Fibroblast of lung (primary cell): ENCODE measurements around the gene AKR7A3. TPM values are rescaled to one million over a fixed set of nuclear protein-coding genes. Genes with fewer than 3 reads are reported as not detected.

Experiments
- DNase-seq, 2 donors: peaks; one replicate each; pipeline versions ENCODE4 v3.0.0 to v3.0.0-alpha.2; 2010; ENCODE audit warnings: low read depth in 2 of 2
- H2AFZ ChIP-seq: 2 replicates; pipeline ENCODE4 v1.5.1; 2012; ENCODE audit warnings: low read length, control low read depth, inconsistent platforms
- H3K27ac ChIP-seq: 2 replicates; pipeline ENCODE4 v1.5.1; 2011; ENCODE audit warnings: low read length, control low read depth; ENCODE audit not compliant: insufficient read depth
- H3K27me3 ChIP-seq: 2 replicates; pipeline ENCODE4 v1.5.1; 2011; ENCODE audit warnings: mild to moderate bottlenecking, low read length; ENCODE audit not compliant: control insufficient read depth, insufficient read depth
- H3K36me3 ChIP-seq: 2 replicates; pipeline ENCODE4 v1.5.1; 2011; ENCODE audit warnings: low read length; ENCODE audit not compliant: control insufficient read depth, insufficient read depth
- H3K4me1 ChIP-seq: 2 replicates; pipeline ENCODE4 v1.5.1; 2011; ENCODE audit warnings: low read length; ENCODE audit not compliant: control insufficient read depth, insufficient read depth; ENCODE audit errors: extremely low read depth
- H3K4me2 ChIP-seq: 2 replicates; pipeline ENCODE4 v1.5.1; 2011; ENCODE audit warnings: low read length, control low read depth; ENCODE audit not compliant: insufficient read depth; ENCODE audit errors: extremely low read depth
- H3K4me3 ChIP-seq, 4 experiments: fragments of 200-600 bp in 1 of 4; sonication (generic) in 1 of 4; replicated peaks in 1 of 4; 2 replicates each; pipeline ENCODE4 v1.5.1; 2011 to 2016; ENCODE audit warnings: low read length in 4 of 4, low read depth in 3 of 4, mild to moderate bottlenecking in 3 of 4, control low read depth in 2 of 4, inconsistent platforms in 1 of 4, mixed read lengths in 1 of 4; ENCODE audit not compliant: insufficient read depth in 1 of 4; ENCODE audit errors: control extremely low read depth in 1 of 4
- H3K79me2 ChIP-seq: 2 replicates; pipeline ENCODE4 v1.5.1; 2012; ENCODE audit warnings: mild to moderate bottlenecking, low read length, inconsistent platforms; ENCODE audit not compliant: control insufficient read depth, insufficient read depth
- H3K9ac ChIP-seq: 2 replicates; pipeline ENCODE4 v1.5.1; 2011; ENCODE audit warnings: mild to moderate bottlenecking, low read length, control low read depth; ENCODE audit not compliant: insufficient read depth
- H3K9me3 ChIP-seq: 2 replicates; pipeline ENCODE4 v1.5.1; 2012; ENCODE audit warnings: low read depth, low read length; ENCODE audit not compliant: control insufficient read depth, insufficient read depth
- H4K20me1 ChIP-seq: 2 replicates; pipeline ENCODE4 v1.5.1; 2011; ENCODE audit warnings: low read length; ENCODE audit not compliant: control insufficient read depth, insufficient read depth; ENCODE audit errors: extremely low read depth
- CTCF ChIP-seq, 2 donors: IDR thresholded peaks in 1 of 2; conservative IDR thresholded peaks in 1 of 2; 1 replicate in 1 of 2; 2 replicates in 1 of 2; pipeline ENCODE4 v1.5.1; 2011 to 2012; ENCODE audit warnings: low read length in 2 of 2, control low read depth in 1 of 2, inconsistent platforms in 1 of 2, low read depth in 1 of 2, mild to moderate bottlenecking in 1 of 2
- EZH2 ChIP-seq: IDR thresholded peaks from 2 replicates; pipeline ENCODE4 v1.5.1; 2012; ENCODE audit warnings: low read length, control low read depth, mild to moderate bottlenecking; ENCODE audit errors: missing control alignments
- polyA plus RNA-seq, 2 donors: library from polyadenylated mRNA; depleted of rRNA in 1 of 2; stranded (reverse) in 1 of 2; unstranded in 1 of 2; fragments of >200 nt; gene quantifications; 2 replicates each; pipeline ENCODE4 v1.2.1, GENCODE V29; 2011 to 2012; ENCODE audit warnings: missing spikeins in 1 of 2
- total RNA-seq: library from RNA; depleted of rRNA; stranded (reverse); fragments of >200 nt; gene quantifications from 2 replicates; pipeline ENCODE4 v1.2.1, GENCODE V29; 2014

The AKR7A3 gene
- total and polyA plus RNA-seq, 2 donors (not counting 1 experiment from before 2014, with no cell fraction given), result 0.12 to 0.33 TPM

GRCh38 chr1:19336543-19336942 is 48.0 kb upstream of the AKR7A3 start:
- H4K20me1 ChIP-seq, result no peaks in the 10 kb centered on the region
- peak in 1 of 2 donors; percentile 55 for DNase-seq
- H3K27me3 ChIP-seq, result no peaks in the 10 kb centered on the region
- H3K4me2 ChIP-seq, result no peak overlapping the region
- no peak overlapping the region for H3K4me3 ChIP-seq
- TF ChIP-seq CTCF (conservative IDR thresholded peaks at IDR 0.05 in 1 of 2, IDR thresholded peaks at IDR 0.05 in 1 of 2; ENCODE audit: low read depth in 1 of 2, low read length in 2 of 2), result no peak
- no peak for TF ChIP-seq EZH2
- H3K4me1 ChIP-seq, result peaks cover under 1% of the 10 kb centered on the region
- no peaks in the 10 kb centered on the region for H3K79me2 ChIP-seq
- H3K9ac ChIP-seq, result no peak overlapping the region
- peaks cover 13% of the 10 kb centered on the region for H3K36me3 ChIP-seq
- no peaks in the 10 kb centered on the region for H3K9me3 ChIP-seq
- H3K27ac ChIP-seq, result no peak overlapping the region
- no peak overlapping the region for H2AFZ ChIP-seq

DNA sequence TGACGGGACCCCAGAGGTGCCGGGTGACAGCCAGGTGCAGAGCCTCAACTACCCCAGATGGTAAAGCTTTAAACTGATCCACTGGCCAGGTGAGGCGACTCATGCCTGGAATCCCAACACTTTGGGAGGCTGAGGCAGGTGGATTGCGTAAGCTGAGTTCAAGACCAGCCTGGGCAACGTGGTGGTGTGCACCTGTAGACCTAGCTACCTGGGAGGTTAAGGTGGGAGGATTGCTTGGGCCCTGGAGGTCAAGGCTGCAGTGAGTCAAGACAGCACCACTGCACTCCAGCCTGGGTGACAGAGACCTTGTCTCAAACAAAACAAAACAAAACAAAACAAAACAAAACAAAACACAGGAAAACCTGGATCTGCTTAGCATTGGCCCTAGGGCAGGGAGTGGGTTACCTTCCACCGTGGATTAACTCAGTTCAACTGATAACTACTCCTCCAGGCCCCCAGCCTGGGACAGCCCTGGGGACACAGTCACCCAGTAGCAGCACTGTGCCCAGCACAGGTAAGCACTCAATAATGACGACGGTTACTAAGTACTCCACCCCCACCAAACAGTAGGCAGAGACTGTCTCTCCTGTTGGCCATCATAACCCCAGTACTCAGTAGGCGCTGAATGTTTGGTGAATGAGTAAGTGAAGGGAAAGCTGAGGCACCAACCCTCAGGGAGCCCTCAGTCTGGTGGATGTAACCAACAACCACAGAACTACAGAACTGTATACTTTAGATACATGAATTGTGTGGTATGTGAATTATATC is 45.2 kb upstream of the AKR7A3 start:
- H3K4me1 ChIP-seq, result no peaks in the 10 kb centered on the region
- TF ChIP-seq EZH2 (no peak), CTCF (conservative IDR thresholded peaks at IDR 0.05 in 1 of 2, IDR thresholded peaks at IDR 0.05 in 1 of 2; ENCODE audit: low read depth in 1 of 2, low read length in 2 of 2) (no peak)
- no peaks in the 10 kb centered on the region for H3K27me3 ChIP-seq
- H4K20me1 ChIP-seq, result no peaks in the 10 kb centered on the region
- H3K79me2 ChIP-seq, result no peaks in the 10 kb centered on the region
- no peak overlapping the region for H3K4me3 ChIP-seq
- peak in 1 of 2 donors; percentile 20 for DNase-seq
- no peak overlapping the region for H3K4me2 ChIP-seq
- H3K27ac ChIP-seq, result no peak overlapping the region
- peaks cover 8% of the 10 kb centered on the region for H3K36me3 ChIP-seq
- H3K9me3 ChIP-seq, result no peaks in the 10 kb centered on the region
- H3K9ac ChIP-seq, result no peak overlapping the region
- no peak overlapping the region for H2AFZ ChIP-seq

GRCh38 chr1:19332832-19333231 is 44.3 kb upstream of the AKR7A3 start:
- no peak overlapping the region for H3K27ac ChIP-seq
- no peak overlapping the region for H3K4me2 ChIP-seq
- no peaks in the 10 kb centered on the region for H3K4me1 ChIP-seq
- H3K27me3 ChIP-seq, result no peaks in the 10 kb centered on the region
- no peaks in the 10 kb centered on the region for H3K9me3 ChIP-seq
- H3K36me3 ChIP-seq, result peaks cover 7% of the 10 kb centered on the region
- no peaks in the 10 kb centered on the region for H3K79me2 ChIP-seq
- H3K4me3 ChIP-seq, result no peak overlapping the region
- H2AFZ ChIP-seq, result no peak overlapping the region
- H3K9ac ChIP-seq, result no peak overlapping the region
- DNase-seq, result no peak
- H4K20me1 ChIP-seq, result no peaks in the 10 kb centered on the region
- TF ChIP-seq EZH2 (no peak), CTCF (conservative IDR thresholded peaks at IDR 0.05 in 1 of 2, IDR thresholded peaks at IDR 0.05 in 1 of 2; ENCODE audit: low read depth in 1 of 2, low read length in 2 of 2) (no peak)
